Fibroblast of villous mesenchyme (primary cell): Measurements from ENCODE around the gene OR2AT4. TPM values are rescaled to one million over a fixed set of nuclear protein-coding genes. Genes with fewer than 3 reads are reported as not detected.
A peak's percentile ranks its signal among the peaks of the same experiment; 100 is the strongest.
"Not testable (repeated sequence)": the region's sequence is repeated elsewhere in the genome, so short reads cannot be mapped to it uniquely, and the experiment has no call there.

Source experiments
- DNase-seq: peaks from one replicate; pipeline ENCODE4 v3.0.0-alpha.2; 2010; ENCODE audit warnings: low read depth
- H3K4me3 ChIP-seq: 2 replicates; pipeline ENCODE4 v1.5.1; 2011; ENCODE audit warnings: low read depth, mild to moderate bottlenecking, low read length
- total RNA-seq: library from RNA; depleted of rRNA; stranded (reverse); fragments of >200 nt; gene quantifications from 2 replicates; pipeline ENCODE4 v1.2.3, GENCODE V29; 2012
- TF ChIP-seq, protein P1 (sequence below): IDR thresholded peaks from 2 replicates; pipeline ENCODE4 v1.5.1; 2012; ENCODE audit warnings: low read depth, mild to moderate bottlenecking, low read length; ENCODE audit not compliant: insufficient read depth

The OR2AT4 gene
- total RNA-seq, 1 donor: not detected

DNA sequence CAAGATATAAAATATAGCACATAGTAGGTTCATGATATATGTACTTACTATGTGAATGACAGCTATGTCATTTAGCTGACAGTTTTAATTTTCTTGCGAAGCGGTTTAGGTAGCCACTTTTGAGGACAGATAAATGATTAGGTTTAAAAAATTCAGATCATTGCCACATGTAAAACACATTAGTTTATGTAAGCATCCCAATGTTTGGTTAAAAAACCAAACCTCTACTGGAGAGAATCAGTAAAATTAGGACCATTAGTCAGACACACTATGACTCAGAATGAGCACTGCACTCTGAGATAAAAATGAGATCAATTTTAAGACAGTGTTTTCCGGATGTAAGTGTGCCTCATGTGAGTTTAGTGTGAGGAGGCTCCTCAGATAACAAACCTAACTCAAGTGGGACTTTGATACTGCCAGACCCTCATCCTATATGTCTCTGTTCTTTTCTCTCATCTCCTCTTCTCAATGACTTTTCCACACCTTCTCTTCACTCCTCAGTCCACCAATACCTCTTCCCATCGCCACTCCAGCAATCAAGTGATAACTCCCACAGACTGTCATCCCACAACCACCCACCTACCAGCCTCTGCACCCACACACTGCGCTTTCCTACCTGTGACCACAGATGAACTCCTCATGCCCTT lies 6.8 kb upstream of the OR2AT4 start:
- H3K4me3 ChIP-seq: no peak overlapping the region
- DNase-seq: peak; percentile 74
- TF ChIP-seq, protein P1, sequence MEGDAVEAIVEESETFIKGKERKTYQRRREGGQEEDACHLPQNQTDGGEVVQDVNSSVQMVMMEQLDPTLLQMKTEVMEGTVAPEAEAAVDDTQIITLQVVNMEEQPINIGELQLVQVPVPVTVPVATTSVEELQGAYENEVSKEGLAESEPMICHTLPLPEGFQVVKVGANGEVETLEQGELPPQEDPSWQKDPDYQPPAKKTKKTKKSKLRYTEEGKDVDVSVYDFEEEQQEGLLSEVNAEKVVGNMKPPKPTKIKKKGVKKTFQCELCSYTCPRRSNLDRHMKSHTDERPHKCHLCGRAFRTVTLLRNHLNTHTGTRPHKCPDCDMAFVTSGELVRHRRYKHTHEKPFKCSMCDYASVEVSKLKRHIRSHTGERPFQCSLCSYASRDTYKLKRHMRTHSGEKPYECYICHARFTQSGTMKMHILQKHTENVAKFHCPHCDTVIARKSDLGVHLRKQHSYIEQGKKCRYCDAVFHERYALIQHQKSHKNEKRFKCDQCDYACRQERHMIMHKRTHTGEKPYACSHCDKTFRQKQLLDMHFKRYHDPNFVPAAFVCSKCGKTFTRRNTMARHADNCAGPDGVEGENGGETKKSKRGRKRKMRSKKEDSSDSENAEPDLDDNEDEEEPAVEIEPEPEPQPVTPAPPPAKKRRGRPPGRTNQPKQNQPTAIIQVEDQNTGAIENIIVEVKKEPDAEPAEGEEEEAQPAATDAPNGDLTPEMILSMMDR: no peak

GRCh38 chr11:75101424-75102128 lies 4.9 kb upstream of the OR2AT4 start:
- DNase-seq: no peak
- H3K4me3 ChIP-seq: no peak overlapping the region
- TF ChIP-seq, protein P1: no peak

DNA sequence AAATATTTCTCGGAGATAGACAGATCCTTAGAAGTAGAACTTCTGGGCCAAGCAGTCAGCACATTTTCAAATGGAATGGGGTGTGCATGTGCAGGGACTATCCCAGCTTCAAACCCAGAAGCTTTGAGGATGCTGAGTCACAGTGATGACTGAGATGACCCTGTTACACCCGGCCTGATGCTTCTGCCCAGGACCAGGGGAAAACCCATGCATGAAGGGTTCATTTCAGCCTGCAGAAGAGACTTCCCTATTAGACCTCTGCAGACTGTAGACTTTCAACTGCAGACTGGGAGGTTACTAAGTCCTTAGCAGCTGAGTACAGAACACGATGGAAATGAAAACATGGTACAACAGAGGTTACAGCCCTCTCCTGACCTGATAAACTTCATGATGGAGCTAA lies 3.6 kb upstream of the OR2AT4 start:
- TF ChIP-seq, protein P1: no peak
- H3K4me3 ChIP-seq: no peak overlapping the region
- peak; percentile 46 for DNase-seq

- no peak overlapping the region for H3K4me3 ChIP-seq
- no peak for DNase-seq
- TF ChIP-seq, protein P1: no peak
Observed at GRCh38 chr11:75099635-75100034, 3.0 kb upstream of the OR2AT4 start.

- DNase-seq, H3K4me3 ChIP-seq: not testable (repeated sequence)
Observed at GRCh38 chr11:75098835-75099439, 2.3 kb upstream of the OR2AT4 start.

DNA sequence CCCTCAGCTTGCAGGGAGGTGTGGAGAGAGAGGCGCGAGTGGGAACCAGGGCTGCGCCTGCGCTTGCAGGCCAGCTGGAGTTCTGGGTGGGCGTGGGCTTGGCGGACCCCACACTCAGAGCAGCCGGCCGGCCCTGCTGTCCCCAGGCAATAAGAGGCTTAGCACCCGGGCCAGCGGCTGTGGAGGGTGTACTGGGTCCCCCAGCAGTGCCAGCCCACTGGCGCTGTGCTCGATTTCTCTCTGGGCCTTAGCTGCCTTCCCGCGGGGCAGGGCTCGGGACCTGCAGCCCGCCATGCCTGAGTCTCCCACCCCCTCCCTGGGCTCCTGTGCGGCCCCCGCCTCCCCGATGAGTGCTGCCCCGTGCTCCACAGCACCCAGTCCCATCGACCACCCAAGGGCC lies 1.5 kb upstream of the OR2AT4 start:
- DNase-seq, H3K4me3 ChIP-seq: not testable (repeated sequence)

GRCh38 chr11:75097173-75097557 lies 489 bp upstream of the OR2AT4 start:
- DNase-seq: no peak
- H3K4me3 ChIP-seq: no peak overlapping the region
- TF ChIP-seq, protein P1: no peak

- H3K4me3 ChIP-seq, DNase-seq: not testable (repeated sequence)
Observed at GRCh38 chr11:75094382-75094781, 2.3 kb downstream of the OR2AT4 start.
